K562 (cell line): ENCODE results near the gene DLGAP1. TPM values are rescaled to one million over a fixed set of nuclear protein-coding genes. Genes with fewer than 3 reads are reported as not detected.

ENCODE experiments used
- CTCFL ChIP-seq: IDR thresholded peaks from 2 replicates; pipeline ENCODE4 v1.6.1; 2011; ENCODE audit warnings: borderline replicate concordance, low read depth, mild to moderate bottlenecking, moderate library complexity, low read length; ENCODE audit not compliant: insufficient read depth, poor library complexity, severe bottlenecking
- DEAF1 ChIP-seq: fragments of 450-650 bp; formaldehyde crosslinking; IDR thresholded peaks from 2 replicates; pipeline ENCODE4 v1.4.0; 2020; ENCODE audit warnings: mild to moderate bottlenecking, moderate library complexity
- MTA3 ChIP-seq: fragments of 450-650 bp; formaldehyde crosslinking; IDR thresholded peaks from 2 replicates; pipeline ENCODE4 v1.6.1; 2017; ENCODE audit warnings: mild to moderate bottlenecking, borderline replicate concordance
- SRSF1 ChIP-seq: fragments of 200-400 bp; formaldehyde crosslinking; IDR thresholded peaks from 2 replicates; pipeline ENCODE4 v1.6.1; 2017; ENCODE audit warnings: mild to moderate bottlenecking, low read depth, low read length, moderate library complexity
- TFAP4 ChIP-seq: sonication (generic); formaldehyde crosslinking; IDR thresholded peaks from 2 replicates; pipeline ENCODE4 v1.8.0; 2022; ENCODE audit warnings: missing genetic modification reagents, mild to moderate bottlenecking, moderate library complexity, borderline replicate concordance
- ZBED1 ChIP-seq: IDR thresholded peaks from 2 replicates; pipeline ENCODE4 v1.6.1; 2014
- ZBTB49 ChIP-seq: sonication (generic); formaldehyde crosslinking; IDR thresholded peaks from 2 replicates; pipeline ENCODE4 v1.8.0; 2022; ENCODE audit warnings: missing genetic modification reagents, mild to moderate bottlenecking, borderline replicate concordance
- ZC3H4 ChIP-seq: sonication (generic); formaldehyde crosslinking; IDR thresholded peaks from 2 replicates; pipeline ENCODE4 v1.9.0; 2021; ENCODE audit warnings: missing genetic modification reagents, borderline replicate concordance
- ZNF174 ChIP-seq: fragments of 250-450 bp; sonication (Bioruptor Pico); IDR thresholded peaks from 2 replicates; pipeline ENCODE4 v1.4.0; 2020; ENCODE audit warnings: mild to moderate bottlenecking
- ZNF507 ChIP-seq: conservative IDR thresholded peaks from 2 replicates; pipeline ENCODE4 v1.6.1; 2017; ENCODE audit warnings: missing genetic modification characterization, missing compliant biosample characterization
- ZNF511 ChIP-seq: sonication (generic); formaldehyde crosslinking; IDR thresholded peaks from 2 replicates; pipeline ENCODE4 v1.8.0; 2022; ENCODE audit warnings: mild to moderate bottlenecking, missing genetic modification reagents
- polyA plus RNA-seq, 8 experiments: library from polyadenylated mRNA; depleted of rRNA in 4 of 8; stranded (reverse) in 5 of 8; unstranded in 3 of 8; fragments of >200 nt; fragmentation: Nextera tagmentation in 2 of 8; fragmentation: Illumina TruSeq in 1 of 8; extraction: Ambion mirVana in 2 of 8; extraction: Trizol in 1 of 8; gene quantifications; 2 replicates each; pipeline versions ENCODE4 v1.2.1 to v1.2.3, GENCODE V29; 2011 to 2014; ENCODE audit warnings: inconsistent platforms in 1 of 8, missing spikeins in 1 of 8
- total RNA-seq, 7 experiments: library from RNA; depleted of rRNA in 6 of 7; stranded (reverse); fragments of >200 nt in 6 of 7; fragmentation: Illumina TruSeq in 2 of 7; extraction: Trizol in 2 of 7; gene quantifications; 2 replicates each; pipeline versions ENCODE4 v1.2.1 to v1.2.3, GENCODE V29; 2011 to 2021; ENCODE audit warnings: low replicate concordance in 1 of 7
- TF ChIP-seq, protein P1 (sequence below): fragments of 200-800 bp; sonication (Bioruptor generic); IDR thresholded peaks from 2 replicates; pipeline ENCODE4 v1.6.1; 2017; ENCODE audit warnings: missing genetic modification characterization, missing compliant biosample characterization
- TF ChIP-seq, protein P2 (sequence below): fragments of 450-650 bp; IDR thresholded peaks from 2 replicates; pipeline ENCODE4 v1.6.1; 2017; ENCODE audit warnings: antibody characterized with exemption, mild to moderate bottlenecking

Gene DLGAP1
- total and polyA plus RNA-seq, 9 of the 15 experiments (the other 6 are each of a cell fraction or from before 2014, with no cell fraction given): 0.04 to 0.22 (median 0.08) TPM

- TF ChIP-seq, protein P1, sequence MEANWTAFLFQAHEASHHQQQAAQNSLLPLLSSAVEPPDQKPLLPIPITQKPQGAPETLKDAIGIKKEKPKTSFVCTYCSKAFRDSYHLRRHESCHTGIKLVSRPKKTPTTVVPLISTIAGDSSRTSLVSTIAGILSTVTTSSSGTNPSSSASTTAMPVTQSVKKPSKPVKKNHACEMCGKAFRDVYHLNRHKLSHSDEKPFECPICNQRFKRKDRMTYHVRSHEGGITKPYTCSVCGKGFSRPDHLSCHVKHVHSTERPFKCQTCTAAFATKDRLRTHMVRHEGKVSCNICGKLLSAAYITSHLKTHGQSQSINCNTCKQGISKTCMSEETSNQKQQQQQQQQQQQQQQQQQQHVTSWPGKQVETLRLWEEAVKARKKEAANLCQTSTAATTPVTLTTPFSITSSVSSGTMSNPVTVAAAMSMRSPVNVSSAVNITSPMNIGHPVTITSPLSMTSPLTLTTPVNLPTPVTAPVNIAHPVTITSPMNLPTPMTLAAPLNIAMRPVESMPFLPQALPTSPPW: no peak
- TF ChIP-seq ZNF507 (no peak), DEAF1 (CRISPR knock-in tag) (peak; percentile 23; the same call in 1 of the 2 replicates), ZBED1 (no peak), ZNF511 (CRISPR knock-in tag) (no peak), ZC3H4 (CRISPR knock-in tag) (no peak), SRSF1 (no peak), TFAP4 (CRISPR knock-in tag) (no peak), MTA3 (peak; percentile 66; the same call in 1 of the 2 replicates), CTCFL (no peak), ZBTB49 (no peak), ZNF174 (CRISPR knock-in tag) (no peak)
- TF ChIP-seq, protein P2, sequence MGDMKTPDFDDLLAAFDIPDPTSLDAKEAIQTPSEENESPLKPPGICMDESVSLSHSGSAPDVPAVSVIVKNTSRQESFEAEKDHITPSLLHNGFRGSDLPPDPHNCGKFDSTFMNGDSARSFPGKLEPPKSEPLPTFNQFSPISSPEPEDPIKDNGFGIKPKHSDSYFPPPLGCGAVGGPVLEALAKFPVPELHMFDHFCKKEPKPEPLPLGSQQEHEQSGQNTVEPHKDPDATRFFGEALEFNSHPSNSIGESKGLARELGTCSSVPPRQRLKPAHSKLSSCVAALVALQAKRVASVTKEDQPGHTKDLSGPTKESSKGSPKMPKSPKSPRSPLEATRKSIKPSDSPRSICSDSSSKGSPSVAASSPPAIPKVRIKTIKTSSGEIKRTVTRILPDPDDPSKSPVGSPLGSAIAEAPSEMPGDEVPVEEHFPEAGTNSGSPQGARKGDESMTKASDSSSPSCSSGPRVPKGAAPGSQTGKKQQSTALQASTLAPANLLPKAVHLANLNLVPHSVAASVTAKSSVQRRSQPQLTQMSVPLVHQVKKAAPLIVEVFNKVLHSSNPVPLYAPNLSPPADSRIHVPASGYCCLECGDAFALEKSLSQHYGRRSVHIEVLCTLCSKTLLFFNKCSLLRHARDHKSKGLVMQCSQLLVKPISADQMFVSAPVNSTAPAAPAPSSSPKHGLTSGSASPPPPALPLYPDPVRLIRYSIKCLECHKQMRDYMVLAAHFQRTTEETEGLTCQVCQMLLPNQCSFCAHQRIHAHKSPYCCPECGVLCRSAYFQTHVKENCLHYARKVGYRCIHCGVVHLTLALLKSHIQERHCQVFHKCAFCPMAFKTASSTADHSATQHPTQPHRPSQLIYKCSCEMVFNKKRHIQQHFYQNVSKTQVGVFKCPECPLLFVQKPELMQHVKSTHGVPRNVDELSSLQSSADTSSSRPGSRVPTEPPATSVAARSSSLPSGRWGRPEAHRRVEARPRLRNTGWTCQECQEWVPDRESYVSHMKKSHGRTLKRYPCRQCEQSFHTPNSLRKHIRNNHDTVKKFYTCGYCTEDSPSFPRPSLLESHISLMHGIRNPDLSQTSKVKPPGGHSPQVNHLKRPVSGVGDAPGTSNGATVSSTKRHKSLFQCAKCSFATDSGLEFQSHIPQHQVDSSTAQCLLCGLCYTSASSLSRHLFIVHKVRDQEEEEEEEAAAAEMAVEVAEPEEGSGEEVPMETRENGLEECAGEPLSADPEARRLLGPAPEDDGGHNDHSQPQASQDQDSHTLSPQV: 0 out of 2 replicates have a peak, but pooled peaks have one; percentile 12
Measured at GRCh38 chr18:3584897-3585460, 870.1 kb downstream of the DLGAP1 start (continued).
